Kidney glomerular epithelial cell (primary cell): ENCODE measurements around the gene NDFIP2.

Experiments
- DNase-seq: peaks from one replicate; lab custom pipeline; 2025; lab: John Stamatoyannopoulos, UW

Gene NDFIP2

DNA sequence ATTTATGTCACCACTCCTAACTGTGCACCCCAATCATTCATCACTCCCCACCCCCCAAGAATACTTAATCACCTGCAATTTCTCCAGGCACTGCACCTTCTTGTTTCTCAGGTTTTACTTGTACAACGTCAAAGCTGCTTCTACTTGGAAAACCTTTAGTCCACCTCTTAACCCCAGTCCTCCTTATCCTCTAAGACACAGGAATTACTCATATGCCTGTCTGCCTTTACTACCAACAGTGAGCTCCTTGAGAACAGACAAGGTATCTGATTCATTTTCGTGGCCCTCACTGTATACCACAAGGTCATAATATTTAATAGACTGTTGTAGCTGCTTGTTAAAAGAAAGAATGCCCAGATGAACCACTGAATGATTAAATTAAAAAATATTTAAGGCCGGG is 21.0 kb upstream of the NDFIP2 start:
- DNase-seq, result no peak

DNA sequence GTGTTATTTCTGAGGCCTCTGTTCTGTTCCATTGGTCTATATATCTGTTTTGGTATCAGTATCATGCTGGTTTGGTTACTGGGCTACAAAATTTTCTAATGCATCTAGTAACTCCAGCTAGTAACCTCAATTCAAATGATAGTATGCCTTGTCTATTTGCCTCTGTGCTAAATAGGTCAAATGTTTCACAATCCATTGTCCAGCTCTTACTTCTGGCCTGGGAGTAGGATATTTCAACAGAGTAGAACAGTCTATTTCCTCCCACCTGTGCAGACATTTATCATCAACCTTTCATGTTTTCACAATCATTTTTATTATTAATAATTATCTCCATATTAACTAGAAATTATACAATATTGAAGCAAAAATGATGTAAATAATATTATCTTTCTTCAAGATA is 18.1 kb upstream of the NDFIP2 start:
- no peak for DNase-seq

DNA sequence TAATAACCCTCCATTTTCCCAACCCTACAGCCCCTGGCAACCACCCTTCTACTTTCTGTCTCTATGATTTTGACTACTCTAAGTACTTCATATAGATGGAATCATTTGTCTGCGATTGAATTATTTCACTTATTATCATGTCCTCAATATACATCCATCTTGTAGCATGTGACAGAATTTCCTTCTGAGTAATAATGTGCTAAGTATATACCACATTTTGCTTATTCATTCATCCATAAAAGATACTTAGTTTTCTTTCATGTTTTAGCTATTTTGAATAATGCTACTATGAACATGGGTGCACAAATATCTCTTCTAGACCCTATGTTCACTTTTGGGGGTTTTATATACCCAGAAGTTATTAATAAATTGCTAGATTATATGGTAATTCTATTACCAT is 17.4 kb upstream of the NDFIP2 start:
- no peak for DNase-seq

GRCh38 chr13:79466872-79467271 is 14.1 kb upstream of the NDFIP2 start:
- no peak for DNase-seq

DNA sequence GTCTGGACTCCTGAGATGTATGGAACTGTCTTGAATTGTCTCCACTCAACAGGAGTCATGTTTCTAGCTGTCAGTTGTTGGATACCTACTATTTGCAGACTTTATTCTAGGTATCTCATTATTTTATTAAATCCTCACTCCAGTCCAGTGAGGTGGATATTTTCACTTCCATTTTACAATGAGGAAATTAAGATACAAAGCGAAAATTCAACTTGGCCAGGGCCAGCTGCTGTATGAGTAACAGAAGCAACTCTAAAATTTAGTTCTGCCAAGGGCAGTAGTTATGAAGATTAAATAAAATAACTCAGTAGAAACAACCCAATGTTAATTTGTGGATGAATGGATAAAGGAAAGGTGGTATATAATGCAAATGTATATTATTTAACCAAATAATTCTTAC is 12.6 kb upstream of the NDFIP2 start:
- no peak for DNase-seq

DNA sequence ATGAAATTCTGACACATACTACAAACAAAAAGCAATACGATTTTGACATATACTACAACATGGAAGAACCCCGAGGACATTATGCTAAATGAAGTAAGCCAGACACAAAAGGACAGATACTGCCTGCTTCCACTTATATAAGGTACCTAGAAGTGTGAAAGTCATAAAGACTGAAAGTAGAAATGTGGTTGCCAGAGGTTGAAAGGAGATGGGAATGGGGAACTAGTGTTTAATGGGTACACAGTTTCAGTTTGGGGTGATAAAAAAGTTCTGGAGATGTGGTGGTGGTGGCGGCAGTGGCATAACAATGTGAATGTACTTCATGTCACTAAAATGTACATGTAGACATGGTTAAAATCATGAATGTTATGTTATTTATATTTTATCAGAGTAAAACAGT is 12.1 kb upstream of the NDFIP2 start:
- no peak for DNase-seq

GRCh38 chr13:79469608-79470007 is 11.3 kb upstream of the NDFIP2 start:
- no peak for DNase-seq

DNA sequence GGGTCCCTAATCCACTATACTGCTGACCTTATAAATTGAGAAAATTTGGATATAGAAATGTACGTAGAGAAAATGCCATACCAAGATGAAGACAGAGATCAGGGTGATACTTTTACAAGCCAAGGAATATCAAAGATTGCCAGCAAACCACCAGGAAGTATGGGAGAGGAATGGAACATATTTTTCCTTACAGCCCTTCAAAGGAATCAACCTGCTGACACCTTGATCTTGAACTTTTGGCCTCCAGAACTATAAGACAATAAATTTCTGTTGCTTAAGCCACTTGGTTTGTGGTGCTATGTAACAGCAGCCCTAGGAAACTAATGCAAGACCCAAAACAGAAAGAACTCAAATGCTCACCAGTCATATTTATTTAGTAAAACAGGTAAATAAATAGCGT is 10.3 kb upstream of the NDFIP2 start:
- DNase-seq, result no peak

GRCh38 chr13:79475569-79475968 is 5.4 kb upstream of the NDFIP2 start:
- no peak for DNase-seq

DNA sequence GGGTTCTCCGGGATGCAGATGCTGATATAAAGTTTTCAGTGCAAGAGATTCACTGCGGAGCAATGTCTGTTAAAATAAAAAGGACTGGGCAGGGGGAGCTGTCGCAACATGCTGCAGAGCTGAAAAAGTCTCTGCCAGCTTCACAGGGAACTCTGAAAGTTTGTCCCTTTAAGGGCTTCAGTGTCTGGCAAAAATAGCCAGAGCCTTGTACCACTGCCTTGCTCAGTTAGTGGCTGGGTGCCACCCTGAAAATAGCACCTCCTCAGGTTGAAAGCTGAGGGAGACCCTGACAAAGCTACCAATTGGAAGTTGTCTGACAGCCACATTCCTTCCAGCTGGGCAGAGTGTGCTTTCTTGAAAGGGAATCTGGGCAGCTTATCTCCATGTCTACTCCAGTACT is 3.0 kb upstream of the NDFIP2 start:
- DNase-seq, result no peak

GRCh38 chr13:79479882-79480281 is 1.1 kb upstream of the NDFIP2 start:
- no peak for DNase-seq

DNA sequence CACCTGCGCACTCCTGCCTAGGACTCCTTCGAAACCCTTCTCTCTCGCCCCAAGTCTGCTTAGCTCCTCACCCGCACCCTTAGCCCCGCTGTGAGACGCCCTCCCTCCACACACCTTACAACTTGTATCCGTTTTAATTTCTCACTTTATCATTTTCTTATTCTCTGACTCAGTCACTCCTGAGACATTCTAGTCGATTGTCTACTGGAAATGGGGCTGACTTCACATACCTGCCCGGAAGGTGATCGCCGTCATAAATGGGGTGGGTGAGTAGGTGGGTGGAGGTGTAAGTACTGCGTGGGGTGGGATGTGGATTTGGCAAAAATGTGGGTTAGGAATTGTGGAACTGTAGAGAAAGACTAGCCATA is 714 bp downstream of the NDFIP2 start:
- peak; percentile 36 for DNase-seq

DNA sequence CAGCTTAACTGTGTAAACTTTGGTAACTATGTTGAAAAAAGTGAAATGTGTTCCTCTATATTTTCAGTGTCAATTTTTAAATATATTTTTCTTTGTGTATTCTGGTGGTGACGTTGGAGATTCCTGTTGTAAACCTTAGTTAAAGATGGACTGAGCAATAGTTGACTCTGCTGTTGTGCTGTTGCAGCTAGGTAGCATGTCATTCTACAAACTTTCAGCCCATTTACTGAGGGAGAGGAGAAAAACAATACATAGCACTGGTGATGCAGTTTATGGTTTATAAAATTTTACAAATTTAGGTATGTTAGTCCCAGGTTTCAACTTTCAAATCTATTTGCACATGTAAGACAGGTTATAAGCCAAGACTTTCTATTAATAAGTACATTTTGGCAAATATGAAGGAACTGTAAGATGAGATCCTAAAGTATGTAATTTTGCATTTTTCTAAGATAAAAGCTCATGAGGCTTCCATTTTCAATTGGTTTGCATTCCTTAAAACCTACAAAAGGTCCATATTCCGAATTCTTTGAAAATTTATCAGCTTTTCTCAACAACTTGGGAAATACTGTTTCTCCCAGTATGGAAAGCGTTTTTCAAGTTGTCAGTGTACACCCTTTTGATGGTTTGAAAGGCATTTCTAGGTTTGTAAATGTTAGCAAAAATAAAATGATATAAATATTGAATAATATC is 1.5 kb downstream of the NDFIP2 start:
- DNase-seq, result peak; percentile 50

DNA sequence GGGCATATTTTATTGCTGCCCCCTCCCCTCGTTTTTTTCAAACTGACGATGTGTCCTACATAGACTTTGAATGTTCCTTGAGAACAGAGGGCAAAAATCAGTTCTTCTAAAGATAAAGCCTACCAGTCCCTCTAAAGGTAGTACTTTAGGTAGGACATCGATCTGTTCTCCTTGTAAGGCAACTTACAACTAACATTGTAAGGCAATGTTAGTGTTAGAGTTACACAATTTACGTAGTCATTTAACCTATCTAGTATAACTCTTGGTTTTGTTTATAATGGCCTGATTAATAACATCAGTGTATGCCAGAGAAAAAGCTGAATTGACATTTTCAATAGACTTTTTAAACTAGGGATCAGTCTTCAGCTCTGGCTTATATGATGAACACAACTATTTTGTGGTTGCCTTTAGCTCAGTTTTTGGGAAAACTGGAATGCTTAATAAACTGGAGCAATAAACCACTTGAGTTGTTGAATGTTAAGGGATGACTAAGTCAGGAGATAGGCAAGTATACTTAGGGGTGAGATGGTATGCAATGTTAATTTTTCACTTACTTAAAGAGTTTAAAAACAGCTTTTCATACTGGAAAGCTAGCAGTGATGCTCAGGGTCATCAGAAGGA is 2.2 kb downstream of the NDFIP2 start:
- no peak for DNase-seq

DNA sequence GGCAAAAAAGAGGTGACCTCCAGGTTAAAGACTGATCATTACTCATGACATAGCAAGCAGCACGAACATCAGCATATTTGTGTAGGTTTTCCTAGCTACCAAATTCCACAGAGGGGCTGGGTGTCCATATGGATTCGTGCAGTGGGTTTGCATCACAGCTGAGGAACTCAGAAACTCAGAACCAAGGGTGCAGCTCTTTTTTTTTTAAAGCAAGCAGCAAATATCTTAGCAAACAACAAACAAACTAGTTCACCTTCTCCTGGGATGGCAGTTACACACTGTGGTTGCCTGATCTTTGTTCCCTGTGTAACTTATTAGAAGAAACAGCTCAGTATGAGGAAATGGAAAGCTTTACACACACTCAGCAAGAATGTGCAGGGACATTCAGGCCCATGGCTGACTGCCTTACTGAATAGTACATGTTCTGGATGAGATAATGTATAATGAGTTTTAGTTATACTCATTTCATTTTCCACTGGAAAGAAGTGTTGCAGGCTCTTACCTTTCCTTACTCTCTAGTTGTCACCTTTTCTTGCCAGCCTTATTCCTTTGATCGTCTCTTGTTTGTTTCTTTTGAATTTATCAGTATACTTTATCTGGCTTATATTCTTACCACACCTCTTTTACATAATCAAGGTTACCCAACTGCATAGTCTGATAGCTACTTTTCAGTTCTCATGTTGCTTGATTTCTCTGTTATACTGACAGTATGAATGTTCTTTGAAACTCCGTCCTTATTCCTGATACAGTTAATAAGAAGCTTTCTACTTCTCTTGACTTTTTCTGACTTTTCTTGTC is 4.3 kb downstream of the NDFIP2 start:
- DNase-seq, result peak; percentile 94

DNA sequence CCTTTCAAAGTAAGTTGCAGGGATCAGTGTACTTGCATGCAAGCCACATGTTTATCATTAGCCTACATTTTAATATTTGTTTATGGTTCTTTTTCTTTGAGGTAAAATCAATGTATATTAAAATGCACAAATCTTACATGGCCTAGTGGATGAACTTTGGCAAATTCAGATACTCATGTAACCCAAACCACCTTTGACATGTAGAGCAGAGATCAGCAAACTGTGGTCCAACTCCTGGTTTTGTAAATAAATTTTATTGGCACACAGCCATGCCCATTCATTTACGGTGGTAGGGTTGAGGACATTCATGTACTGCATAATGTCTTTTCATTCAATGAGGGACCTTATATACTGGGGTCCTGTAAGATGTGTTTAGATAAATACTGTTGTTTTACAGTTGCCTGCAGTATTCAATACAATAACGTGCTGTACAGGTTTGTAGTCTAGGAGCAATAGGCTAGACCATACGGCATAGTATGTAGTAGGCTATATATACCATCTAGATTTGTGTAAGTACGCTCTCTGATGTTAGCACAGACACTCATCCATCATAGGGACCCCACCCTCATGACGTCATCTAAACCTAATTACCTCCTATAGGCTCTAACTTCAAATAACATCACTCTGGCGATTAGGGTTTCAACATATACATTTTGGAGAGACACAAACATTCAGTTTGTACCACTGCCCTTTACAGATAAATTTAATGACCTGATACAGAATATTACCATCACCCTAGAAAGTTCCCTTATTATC is 5.7 kb downstream of the NDFIP2 start:
- DNase-seq, result no peak

DNA sequence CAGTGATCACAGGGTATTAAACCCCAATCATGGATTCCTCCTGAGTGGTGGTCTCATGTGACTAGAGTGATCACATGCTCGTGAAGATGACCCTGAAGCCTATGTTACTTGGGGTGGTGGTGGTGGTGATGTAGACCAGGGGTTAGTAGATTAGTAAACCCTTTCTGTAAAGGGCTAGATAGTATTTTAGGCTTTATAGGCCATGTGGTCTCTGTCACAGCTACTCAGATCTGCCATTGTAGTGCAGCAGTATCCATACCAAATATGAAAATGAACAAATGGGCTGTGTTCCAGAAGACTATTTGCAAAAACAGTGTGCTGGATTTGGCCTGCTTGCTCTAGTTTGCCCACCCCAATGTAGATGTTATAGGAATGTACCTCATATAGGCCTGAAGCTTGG is 9.4 kb downstream of the NDFIP2 start:
- DNase-seq, result no peak

GRCh38 chr13:79490824-79491223 is 9.9 kb downstream of the NDFIP2 start:
- DNase-seq, result peak; percentile 10

GRCh38 chr13:79491715-79492114 is 10.8 kb downstream of the NDFIP2 start:
- DNase-seq, result peak; percentile 17

DNA sequence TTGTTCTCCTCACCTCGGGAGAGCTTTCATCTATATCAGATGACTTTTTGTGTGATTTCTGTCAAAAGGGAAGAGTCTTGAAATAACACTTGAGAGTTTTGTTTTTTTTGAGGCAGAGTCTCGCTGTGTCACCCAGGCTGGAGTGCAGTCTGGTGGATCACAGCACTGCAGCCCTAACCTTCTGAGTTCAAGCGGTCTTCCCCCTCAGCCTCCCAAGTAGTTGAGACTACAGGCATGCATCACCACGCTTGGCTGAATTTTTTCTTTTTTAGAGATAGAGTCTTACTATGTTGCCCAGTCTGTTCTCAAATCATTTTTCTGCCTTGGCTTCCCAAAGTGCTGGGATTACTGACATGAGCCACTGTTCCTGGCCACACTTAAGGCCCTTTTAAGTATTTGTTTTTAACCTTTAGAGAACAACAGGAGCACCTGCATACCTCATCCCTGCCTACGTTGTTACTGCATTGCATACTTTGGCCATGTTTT is 11.4 kb downstream of the NDFIP2 start:
- DNase-seq, result peak; percentile 32

DNA sequence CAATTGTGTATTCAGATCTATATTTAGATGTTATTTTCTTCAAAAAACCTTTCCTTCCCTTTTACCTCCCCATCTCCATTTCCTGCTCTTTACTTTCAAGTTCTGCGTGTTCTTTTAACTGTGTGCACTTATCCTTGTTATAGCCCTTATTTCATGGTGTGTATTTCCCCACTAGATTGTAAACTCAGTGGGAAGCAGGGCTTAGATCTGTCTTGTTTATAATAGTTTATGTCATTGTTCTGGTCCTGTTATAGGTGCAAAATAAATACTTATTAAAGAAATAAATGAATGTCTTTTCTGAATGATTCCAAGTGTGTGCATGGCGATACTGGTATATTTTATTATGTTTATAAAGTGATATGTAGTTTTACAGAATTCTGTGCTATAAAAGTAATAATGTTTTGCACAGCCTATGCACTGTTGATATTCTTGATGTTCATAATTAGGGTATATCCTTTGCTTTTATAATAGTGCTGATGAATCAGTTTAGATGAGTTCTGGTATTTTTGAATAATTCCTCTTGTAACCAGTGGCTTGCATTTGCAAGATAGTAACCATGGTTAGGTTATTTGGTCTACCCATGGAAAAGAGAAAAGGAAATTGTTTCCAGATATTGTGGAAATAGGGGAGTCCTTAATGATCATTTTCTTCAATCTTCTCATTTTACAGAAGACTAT is 12.1 kb downstream of the NDFIP2 start:
- no peak for DNase-seq

DNA sequence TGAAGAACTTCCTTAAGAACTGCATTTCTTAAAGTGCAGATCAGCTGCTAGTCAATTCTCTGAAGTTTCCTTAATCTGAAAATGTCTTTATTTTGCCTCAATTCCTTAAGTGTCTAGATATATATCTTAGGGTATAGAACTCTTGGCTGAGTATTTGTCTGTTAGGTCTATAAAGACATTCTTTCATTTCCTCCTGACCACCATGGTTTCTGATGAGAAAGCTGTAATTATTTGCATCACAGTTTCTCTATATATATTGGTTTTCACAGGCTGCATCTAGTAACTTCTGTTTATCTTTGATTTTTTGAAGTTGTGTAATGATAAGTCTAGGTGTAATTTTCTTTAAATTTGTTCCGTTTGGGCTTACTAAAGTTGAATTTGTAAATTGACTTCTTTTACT is 15.2 kb downstream of the NDFIP2 start:
- no peak for DNase-seq
